Measurements from ENCODE around the gene RMND1. TPM values are rescaled to one million over a fixed set of nuclear protein-coding genes. Genes with fewer than 3 reads are reported as not detected.

The RMND1 gene
- total and polyA plus RNA-seq, 9 of the 15 experiments (the other 6 are each of a cell fraction or from before 2014, with no cell fraction given): 26.9 to 47.8 (median 36.2) TPM

DNA sequence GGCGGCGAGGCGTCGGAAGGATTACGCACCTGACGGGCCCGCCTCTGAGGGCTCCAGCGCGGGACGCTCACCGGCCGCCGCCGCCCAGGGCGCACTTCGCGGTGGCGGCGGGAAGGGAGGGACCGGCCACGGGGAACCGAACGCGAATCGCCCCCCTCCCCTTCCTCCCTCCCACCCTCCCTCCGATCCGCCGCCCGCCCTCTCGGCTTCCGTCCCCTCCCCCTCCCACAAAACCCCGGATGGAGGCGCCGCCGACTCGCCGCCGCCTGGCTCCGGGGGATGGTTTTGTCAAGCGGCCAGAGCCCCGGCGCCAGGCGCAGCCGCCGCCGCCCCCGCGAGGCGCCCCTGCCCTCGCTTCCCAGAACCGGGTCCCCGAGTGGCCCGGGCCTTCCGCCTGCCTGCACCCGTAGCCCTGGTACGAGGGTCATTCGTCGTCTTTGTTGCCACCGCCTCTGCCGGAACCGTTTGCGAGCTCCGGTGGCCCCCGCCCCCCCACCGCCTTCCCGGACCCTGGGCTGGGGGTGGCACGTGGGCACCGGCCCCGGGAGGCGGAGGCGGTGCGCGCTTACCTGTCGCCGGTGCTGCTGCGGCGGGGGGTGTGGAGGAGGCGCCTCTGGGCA is 61.0 kb downstream of the RMND1 start (continued):
- TF ChIP-seq, protein P1, sequence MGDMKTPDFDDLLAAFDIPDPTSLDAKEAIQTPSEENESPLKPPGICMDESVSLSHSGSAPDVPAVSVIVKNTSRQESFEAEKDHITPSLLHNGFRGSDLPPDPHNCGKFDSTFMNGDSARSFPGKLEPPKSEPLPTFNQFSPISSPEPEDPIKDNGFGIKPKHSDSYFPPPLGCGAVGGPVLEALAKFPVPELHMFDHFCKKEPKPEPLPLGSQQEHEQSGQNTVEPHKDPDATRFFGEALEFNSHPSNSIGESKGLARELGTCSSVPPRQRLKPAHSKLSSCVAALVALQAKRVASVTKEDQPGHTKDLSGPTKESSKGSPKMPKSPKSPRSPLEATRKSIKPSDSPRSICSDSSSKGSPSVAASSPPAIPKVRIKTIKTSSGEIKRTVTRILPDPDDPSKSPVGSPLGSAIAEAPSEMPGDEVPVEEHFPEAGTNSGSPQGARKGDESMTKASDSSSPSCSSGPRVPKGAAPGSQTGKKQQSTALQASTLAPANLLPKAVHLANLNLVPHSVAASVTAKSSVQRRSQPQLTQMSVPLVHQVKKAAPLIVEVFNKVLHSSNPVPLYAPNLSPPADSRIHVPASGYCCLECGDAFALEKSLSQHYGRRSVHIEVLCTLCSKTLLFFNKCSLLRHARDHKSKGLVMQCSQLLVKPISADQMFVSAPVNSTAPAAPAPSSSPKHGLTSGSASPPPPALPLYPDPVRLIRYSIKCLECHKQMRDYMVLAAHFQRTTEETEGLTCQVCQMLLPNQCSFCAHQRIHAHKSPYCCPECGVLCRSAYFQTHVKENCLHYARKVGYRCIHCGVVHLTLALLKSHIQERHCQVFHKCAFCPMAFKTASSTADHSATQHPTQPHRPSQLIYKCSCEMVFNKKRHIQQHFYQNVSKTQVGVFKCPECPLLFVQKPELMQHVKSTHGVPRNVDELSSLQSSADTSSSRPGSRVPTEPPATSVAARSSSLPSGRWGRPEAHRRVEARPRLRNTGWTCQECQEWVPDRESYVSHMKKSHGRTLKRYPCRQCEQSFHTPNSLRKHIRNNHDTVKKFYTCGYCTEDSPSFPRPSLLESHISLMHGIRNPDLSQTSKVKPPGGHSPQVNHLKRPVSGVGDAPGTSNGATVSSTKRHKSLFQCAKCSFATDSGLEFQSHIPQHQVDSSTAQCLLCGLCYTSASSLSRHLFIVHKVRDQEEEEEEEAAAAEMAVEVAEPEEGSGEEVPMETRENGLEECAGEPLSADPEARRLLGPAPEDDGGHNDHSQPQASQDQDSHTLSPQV (IDR thresholded peaks at IDR 0.05): peak; percentile 24; the same call in 1 of the 2 replicates
- TF ChIP-seq SUPT5H (IDR thresholded peaks at IDR 0.05) (peak; percentile 82; the same call in 1 of the 2 replicates), CBX3 (IDR thresholded peaks at IDR 0.05; ENCODE audit: borderline replicate concordance in 1 of 2, low read length in 2 of 2) (no peak), NFE2 (IDR thresholded peaks at IDR 0.05; ENCODE audit: low read depth) (no peak), POU5F1 (IDR thresholded peaks at IDR 0.05; ENCODE audit: borderline replicate concordance, low read depth, low read length, partially characterized antibody) (no peak), RUNX1 (IDR thresholded peaks at IDR 0.05; ENCODE audit: low read depth) (0 out of 2 replicates have a peak, but pooled peaks have one; percentile 57), ZEB2 (IDR thresholded peaks at IDR 0.05) (no peak), PTTG1 (tag; IDR thresholded peaks at IDR 0.05; ENCODE audit: low read depth) (no peak), ZNF583 (CRISPR knock-in tag; IDR thresholded peaks at IDR 0.05) (0 out of 2 replicates have a peak, but pooled peaks have one; percentile 64), KDM2B (CRISPR knock-in tag; IDR thresholded peaks at IDR 0.05) (peak; percentile 83)
- TF ChIP-seq, protein P2, sequence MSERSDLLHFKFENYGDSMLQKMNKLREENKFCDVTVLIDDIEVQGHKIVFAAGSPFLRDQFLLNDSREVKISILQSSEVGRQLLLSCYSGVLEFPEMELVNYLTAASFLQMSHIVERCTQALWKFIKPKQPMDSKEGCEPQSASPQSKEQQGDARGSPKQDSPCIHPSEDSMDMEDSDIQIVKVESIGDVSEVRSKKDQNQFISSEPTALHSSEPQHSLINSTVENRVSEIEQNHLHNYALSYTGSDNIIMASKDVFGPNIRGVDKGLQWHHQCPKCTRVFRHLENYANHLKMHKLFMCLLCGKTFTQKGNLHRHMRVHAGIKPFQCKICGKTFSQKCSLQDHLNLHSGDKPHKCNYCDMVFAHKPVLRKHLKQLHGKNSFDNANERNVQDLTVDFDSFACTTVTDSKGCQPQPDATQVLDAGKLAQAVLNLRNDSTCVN (CRISPR knock-in tag; IDR thresholded peaks at IDR 0.05): no peak
- TF ChIP-seq, protein P3, sequence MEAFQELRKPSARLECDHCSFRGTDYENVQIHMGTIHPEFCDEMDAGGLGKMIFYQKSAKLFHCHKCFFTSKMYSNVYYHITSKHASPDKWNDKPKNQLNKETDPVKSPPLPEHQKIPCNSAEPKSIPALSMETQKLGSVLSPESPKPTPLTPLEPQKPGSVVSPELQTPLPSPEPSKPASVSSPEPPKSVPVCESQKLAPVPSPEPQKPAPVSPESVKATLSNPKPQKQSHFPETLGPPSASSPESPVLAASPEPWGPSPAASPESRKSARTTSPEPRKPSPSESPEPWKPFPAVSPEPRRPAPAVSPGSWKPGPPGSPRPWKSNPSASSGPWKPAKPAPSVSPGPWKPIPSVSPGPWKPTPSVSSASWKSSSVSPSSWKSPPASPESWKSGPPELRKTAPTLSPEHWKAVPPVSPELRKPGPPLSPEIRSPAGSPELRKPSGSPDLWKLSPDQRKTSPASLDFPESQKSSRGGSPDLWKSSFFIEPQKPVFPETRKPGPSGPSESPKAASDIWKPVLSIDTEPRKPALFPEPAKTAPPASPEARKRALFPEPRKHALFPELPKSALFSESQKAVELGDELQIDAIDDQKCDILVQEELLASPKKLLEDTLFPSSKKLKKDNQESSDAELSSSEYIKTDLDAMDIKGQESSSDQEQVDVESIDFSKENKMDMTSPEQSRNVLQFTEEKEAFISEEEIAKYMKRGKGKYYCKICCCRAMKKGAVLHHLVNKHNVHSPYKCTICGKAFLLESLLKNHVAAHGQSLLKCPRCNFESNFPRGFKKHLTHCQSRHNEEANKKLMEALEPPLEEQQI (IDR thresholded peaks at IDR 0.05): no peak
- TF ChIP-seq, protein P4, sequence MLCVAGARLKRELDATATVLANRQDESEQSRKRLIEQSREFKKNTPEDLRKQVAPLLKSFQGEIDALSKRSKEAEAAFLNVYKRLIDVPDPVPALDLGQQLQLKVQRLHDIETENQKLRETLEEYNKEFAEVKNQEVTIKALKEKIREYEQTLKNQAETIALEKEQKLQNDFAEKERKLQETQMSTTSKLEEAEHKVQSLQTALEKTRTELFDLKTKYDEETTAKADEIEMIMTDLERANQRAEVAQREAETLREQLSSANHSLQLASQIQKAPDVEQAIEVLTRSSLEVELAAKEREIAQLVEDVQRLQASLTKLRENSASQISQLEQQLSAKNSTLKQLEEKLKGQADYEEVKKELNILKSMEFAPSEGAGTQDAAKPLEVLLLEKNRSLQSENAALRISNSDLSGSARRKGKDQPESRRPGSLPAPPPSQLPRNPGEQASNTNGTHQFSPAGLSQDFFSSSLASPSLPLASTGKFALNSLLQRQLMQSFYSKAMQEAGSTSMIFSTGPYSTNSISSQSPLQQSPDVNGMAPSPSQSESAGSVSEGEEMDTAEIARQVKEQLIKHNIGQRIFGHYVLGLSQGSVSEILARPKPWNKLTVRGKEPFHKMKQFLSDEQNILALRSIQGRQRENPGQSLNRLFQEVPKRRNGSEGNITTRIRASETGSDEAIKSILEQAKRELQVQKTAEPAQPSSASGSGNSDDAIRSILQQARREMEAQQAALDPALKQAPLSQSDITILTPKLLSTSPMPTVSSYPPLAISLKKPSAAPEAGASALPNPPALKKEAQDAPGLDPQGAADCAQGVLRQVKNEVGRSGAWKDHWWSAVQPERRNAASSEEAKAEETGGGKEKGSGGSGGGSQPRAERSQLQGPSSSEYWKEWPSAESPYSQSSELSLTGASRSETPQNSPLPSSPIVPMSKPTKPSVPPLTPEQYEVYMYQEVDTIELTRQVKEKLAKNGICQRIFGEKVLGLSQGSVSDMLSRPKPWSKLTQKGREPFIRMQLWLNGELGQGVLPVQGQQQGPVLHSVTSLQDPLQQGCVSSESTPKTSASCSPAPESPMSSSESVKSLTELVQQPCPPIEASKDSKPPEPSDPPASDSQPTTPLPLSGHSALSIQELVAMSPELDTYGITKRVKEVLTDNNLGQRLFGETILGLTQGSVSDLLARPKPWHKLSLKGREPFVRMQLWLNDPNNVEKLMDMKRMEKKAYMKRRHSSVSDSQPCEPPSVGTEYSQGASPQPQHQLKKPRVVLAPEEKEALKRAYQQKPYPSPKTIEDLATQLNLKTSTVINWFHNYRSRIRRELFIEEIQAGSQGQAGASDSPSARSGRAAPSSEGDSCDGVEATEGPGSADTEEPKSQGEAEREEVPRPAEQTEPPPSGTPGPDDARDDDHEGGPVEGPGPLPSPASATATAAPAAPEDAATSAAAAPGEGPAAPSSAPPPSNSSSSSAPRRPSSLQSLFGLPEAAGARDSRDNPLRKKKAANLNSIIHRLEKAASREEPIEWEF (CRISPR knock-in tag; IDR thresholded peaks at IDR 0.05): no peak
- TF ChIP-seq, protein P5, sequence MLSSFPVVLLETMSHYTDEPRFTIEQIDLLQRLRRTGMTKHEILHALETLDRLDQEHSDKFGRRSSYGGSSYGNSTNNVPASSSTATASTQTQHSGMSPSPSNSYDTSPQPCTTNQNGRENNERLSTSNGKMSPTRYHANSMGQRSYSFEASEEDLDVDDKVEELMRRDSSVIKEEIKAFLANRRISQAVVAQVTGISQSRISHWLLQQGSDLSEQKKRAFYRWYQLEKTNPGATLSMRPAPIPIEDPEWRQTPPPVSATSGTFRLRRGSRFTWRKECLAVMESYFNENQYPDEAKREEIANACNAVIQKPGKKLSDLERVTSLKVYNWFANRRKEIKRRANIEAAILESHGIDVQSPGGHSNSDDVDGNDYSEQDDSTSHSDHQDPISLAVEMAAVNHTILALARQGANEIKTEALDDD (IDR thresholded peaks at IDR 0.05): no peak

Measured in K562 (cell line).